ENCODE results near the gene OR1D5. TPM values are rescaled to one million over a fixed set of nuclear protein-coding genes. Genes with fewer than 3 reads are reported as not detected.

Gene OR1D5
- total and polyA plus RNA-seq, 4 donors: not detected

DNA sequence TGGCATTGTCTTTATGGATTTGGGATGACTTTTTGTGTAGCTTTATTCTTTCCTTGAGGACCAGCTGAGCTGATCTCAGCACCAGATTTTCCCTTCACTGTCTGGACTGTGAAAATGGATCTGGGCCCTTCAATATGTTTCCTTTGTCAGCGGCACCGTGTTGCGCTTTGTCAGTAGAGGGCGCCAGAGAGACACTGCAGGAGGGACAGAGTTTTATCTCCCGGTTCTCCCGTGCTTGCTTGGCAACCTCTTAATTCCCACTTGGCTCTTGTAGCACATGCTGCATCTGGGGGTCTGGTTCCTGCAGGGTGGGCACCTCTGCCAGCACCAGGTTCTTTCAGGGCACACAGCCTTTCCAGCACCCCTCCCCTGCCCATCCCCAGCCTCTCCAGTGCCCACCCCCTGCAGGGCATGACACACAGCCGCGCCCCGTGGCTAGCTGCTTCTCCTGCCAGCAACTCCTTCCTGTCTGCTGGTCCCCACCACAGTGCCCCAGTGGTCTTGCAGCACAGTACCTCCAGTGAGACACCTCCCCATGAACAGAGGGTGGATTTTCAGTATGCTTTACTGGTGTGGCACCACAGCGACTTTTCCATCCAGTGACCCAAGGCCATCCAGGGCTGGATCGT, 19.6 kb downstream of the OR1D5 start:
- 67% methylated on average over 11 of the region's 11 CpGs for WGBS (ENCODE audit: insufficient coverage)
- no peak for DNase-seq (ENCODE audit: low read depth in 4 of 6, low spot score in 6 of 6)

DNA sequence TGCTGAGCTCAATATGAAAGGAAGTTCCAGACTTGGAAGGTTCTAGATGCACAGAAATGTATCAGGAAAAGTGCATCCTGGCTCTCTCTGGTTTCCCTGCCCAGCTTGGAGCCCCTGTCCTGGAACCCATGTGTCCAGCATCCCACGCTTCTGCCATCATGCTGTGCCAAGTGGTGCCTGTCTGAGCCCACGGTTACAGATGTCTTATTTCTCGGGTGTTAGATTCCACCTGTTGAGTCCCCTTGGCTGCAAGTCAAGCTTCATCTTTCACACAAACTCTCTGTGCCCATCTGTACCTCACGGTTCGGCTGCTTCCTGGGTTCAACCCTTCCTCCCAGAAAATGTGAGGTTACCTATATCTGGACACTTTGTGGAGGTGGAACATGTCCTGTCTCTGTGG, 22.5 kb downstream of the OR1D5 start:
- Histone ChIP-seq H3K27ac (ENCODE audit: low read depth, low read length) (no peak overlapping the region), H3K4me3 (ENCODE audit: low read depth, low read length) (no peak overlapping the region), H3K4me1 (ENCODE audit: control insufficient read depth, insufficient read depth, low read length) (no peaks in the 10 kb centered on the region), H3K36me3 (ENCODE audit: control insufficient read depth, insufficient read depth, low read length) (no peaks in the 10 kb centered on the region), H3K27me3 (ENCODE audit: control insufficient read depth, insufficient read depth, low read length) (no peaks in the 10 kb centered on the region), H3K9me3 (ENCODE audit: control insufficient read depth, insufficient read depth, low read length) (peaks cover 4% of the 10 kb centered on the region)
- WGBS (ENCODE audit: insufficient coverage): 66% methylated on average over 2 of the region's 5 CpGs
- no peak for DNase-seq (ENCODE audit: low read depth in 4 of 6, low spot score in 6 of 6)

More for the DNA sequence above, 19.6 kb downstream of the OR1D5 start:
- Histone ChIP-seq H3K4me1 (ENCODE audit: control insufficient read depth, insufficient read depth, low read length) (no peaks in the 10 kb centered on the region), H3K4me3 (ENCODE audit: low read depth, low read length) (no peak overlapping the region), H3K27me3 (ENCODE audit: control insufficient read depth, insufficient read depth, low read length) (no peaks in the 10 kb centered on the region), H3K9me3 (ENCODE audit: control insufficient read depth, insufficient read depth, low read length) (peaks cover 4% of the 10 kb centered on the region), H3K36me3 (ENCODE audit: control insufficient read depth, insufficient read depth, low read length) (no peaks in the 10 kb centered on the region), H3K27ac (ENCODE audit: low read depth, low read length) (no peak overlapping the region)

DNA sequence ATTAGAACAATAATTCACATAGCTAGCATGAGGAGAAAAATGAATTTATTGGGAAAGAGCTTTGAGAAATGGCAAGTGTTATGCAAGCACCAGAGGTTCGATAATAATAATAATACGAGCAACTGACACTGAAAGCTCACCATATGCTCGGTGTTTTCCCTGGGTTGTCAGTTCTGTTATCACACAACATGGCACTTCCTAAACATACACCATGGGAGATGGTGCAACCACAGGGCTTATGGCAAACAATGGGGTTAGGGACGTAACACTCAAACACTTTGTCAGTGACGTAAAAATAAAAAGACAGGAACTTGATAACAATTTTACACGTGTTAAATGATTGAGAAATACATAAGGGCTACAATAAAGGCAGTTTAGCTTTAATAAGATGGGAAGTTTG, 23.7 kb downstream of the OR1D5 start:
- WGBS (ENCODE audit: insufficient coverage): 78% methylated on average over 5 of the region's 6 CpGs
- H3K4me1 ChIP-seq (ENCODE audit: control insufficient read depth, insufficient read depth, low read length): no peaks in the 10 kb centered on the region
- DNase-seq (ENCODE audit: low read depth in 4 of 6, low spot score in 6 of 6): peak in 2 of 6 donors; percentile 15 to 26
- peaks cover 4% of the 10 kb centered on the region for H3K9me3 ChIP-seq (ENCODE audit: control insufficient read depth, insufficient read depth, low read length)
- H3K27me3 ChIP-seq (ENCODE audit: control insufficient read depth, insufficient read depth, low read length): no peaks in the 10 kb centered on the region
- peaks cover 6% of the 10 kb centered on the region for H3K36me3 ChIP-seq (ENCODE audit: control insufficient read depth, insufficient read depth, low read length)
- H3K4me3 ChIP-seq (ENCODE audit: low read depth, low read length): no peak overlapping the region
- H3K27ac ChIP-seq (ENCODE audit: low read depth, low read length): no peak overlapping the region

DNA sequence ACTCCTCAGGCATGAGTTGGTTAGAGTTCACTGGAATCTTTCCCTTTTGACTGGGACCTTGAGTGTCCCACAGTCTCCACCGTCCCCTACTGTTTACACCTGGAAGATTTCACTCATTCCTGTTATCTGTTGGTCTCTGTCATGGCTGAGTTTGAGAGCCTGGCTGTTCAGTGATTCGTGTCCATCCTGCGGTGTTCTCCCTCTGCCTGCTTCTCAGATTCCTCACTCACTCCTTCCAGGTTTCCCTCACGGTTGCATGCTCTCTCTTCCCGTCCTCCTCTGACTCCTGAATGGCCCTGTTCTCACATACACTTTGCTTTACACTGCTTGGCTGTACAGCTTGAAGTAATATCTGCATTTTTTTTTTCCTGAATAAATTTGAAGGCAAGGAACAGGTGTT, 24.5 kb downstream of the OR1D5 start:
- Histone ChIP-seq H3K9me3 (ENCODE audit: control insufficient read depth, insufficient read depth, low read length) (peaks cover 4% of the 10 kb centered on the region), H3K4me1 (ENCODE audit: control insufficient read depth, insufficient read depth, low read length) (no peaks in the 10 kb centered on the region), H3K27ac (ENCODE audit: low read depth, low read length) (no peak overlapping the region), H3K27me3 (ENCODE audit: control insufficient read depth, insufficient read depth, low read length) (no peaks in the 10 kb centered on the region), H3K4me3 (ENCODE audit: low read depth, low read length) (no peak overlapping the region), H3K36me3 (ENCODE audit: control insufficient read depth, insufficient read depth, low read length) (peaks cover 11% of the 10 kb centered on the region)
- peak in 1 of 6 donors; percentile 12 for DNase-seq (ENCODE audit: low read depth in 4 of 6, low spot score in 6 of 6)
- WGBS (ENCODE audit: insufficient coverage): 52% methylated on average over 4 of the region's 5 CpGs

DNA sequence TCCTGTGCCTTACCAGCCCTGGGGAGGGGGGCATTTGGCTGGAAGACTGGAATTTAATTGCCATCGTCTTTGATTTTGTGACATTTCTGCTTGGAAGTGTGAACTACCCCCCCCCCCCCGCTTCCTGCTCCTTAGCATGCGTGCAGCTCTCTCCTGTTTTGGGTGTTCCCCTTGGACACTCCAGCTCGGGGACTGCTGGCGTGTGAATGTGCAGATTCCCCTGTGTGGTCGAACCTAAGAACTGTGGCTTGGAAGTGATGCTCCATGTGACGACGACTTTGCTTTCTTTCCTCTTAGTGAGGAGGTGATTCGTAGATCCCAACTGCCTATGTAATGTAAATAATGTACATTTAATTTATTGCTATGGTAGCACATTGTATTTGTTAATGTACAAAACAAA, 26.1 kb downstream of the OR1D5 start:
- H3K4me1 ChIP-seq (ENCODE audit: control insufficient read depth, insufficient read depth, low read length): no peaks in the 10 kb centered on the region
- no peak overlapping the region for H3K27ac ChIP-seq (ENCODE audit: low read depth, low read length)
- H3K9me3 ChIP-seq (ENCODE audit: control insufficient read depth, insufficient read depth, low read length): no peaks in the 10 kb centered on the region
- 80% methylated on average over 2 of the region's 9 CpGs for WGBS (ENCODE audit: insufficient coverage)
- no peaks in the 10 kb centered on the region for H3K27me3 ChIP-seq (ENCODE audit: control insufficient read depth, insufficient read depth, low read length)
- DNase-seq (ENCODE audit: low read depth in 4 of 6, low spot score in 6 of 6): no peak
- H3K36me3 ChIP-seq (ENCODE audit: control insufficient read depth, insufficient read depth, low read length): peaks cover 21% of the 10 kb centered on the region
- no peak overlapping the region for H3K4me3 ChIP-seq (ENCODE audit: low read depth, low read length)

DNA sequence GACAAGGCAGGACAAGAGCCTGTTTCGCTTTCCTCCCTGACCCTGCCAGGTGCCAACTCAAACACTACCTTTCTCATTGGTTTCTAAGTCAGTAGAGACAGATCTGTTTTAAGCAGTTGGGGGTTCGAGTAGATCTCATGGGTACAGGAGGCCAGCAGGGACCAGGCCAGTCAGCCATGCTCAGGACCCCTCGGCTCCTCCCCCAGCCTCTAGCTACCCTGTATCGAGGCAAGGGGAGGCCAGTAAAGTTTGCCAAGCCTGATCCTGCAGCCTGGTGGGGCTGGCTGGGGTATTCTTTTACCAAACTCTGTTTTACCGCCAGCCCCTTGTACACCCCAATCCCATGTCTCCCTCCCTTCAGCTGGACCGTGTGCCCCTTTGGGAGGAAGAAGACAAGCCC, 26.6 kb downstream of the OR1D5 start:
- DNase-seq (ENCODE audit: low read depth in 4 of 6, low spot score in 6 of 6): no peak
- 78% methylated on average over 2 of the region's 6 CpGs for whole genome bisulfite sequencing (ENCODE audit: insufficient coverage)

DNA sequence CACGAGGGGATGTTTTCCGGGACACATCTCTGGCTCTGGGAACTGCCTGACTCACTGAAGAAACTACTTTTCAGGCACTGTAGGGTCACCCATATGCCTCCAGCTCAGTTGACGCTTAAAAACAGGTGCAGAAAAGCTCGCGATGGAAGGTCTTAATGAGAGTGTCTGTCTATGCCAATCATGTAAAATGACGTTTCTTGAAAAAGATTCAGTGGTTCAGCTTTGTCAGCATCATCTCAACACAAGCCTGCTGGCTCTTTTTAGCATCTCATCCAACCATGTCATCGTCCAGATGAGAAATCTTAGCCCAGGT, 27.5 kb downstream of the OR1D5 start:
- no peaks in the 10 kb centered on the region for H3K4me1 ChIP-seq (ENCODE audit: control insufficient read depth, insufficient read depth, low read length)
- no peaks in the 10 kb centered on the region for H3K27me3 ChIP-seq (ENCODE audit: control insufficient read depth, insufficient read depth, low read length)
- H3K36me3 ChIP-seq (ENCODE audit: control insufficient read depth, insufficient read depth, low read length): peaks cover 24% of the 10 kb centered on the region
- no peaks in the 10 kb centered on the region for H3K9me3 ChIP-seq (ENCODE audit: control insufficient read depth, insufficient read depth, low read length)
- WGBS (ENCODE audit: insufficient coverage): 85% methylated on average over 5 of the region's 7 CpGs
- H3K27ac ChIP-seq (ENCODE audit: low read depth, low read length): no peak overlapping the region
- no peak overlapping the region for H3K4me3 ChIP-seq (ENCODE audit: low read depth, low read length)
- no peak for DNase-seq (ENCODE audit: low read depth in 4 of 6, low spot score in 6 of 6)

More for the DNA sequence above, 26.6 kb downstream of the OR1D5 start:
- no peaks in the 10 kb centered on the region for H3K27me3 ChIP-seq (ENCODE audit: control insufficient read depth, insufficient read depth, low read length)
- no peaks in the 10 kb centered on the region for H3K4me1 ChIP-seq (ENCODE audit: control insufficient read depth, insufficient read depth, low read length)
- H3K4me3 ChIP-seq (ENCODE audit: low read depth, low read length): no peak overlapping the region
- H3K9me3 ChIP-seq (ENCODE audit: control insufficient read depth, insufficient read depth, low read length): no peaks in the 10 kb centered on the region
- no peak overlapping the region for H3K27ac ChIP-seq (ENCODE audit: low read depth, low read length)
- H3K36me3 ChIP-seq (ENCODE audit: control insufficient read depth, insufficient read depth, low read length): peaks cover 21% of the 10 kb centered on the region

DNA sequence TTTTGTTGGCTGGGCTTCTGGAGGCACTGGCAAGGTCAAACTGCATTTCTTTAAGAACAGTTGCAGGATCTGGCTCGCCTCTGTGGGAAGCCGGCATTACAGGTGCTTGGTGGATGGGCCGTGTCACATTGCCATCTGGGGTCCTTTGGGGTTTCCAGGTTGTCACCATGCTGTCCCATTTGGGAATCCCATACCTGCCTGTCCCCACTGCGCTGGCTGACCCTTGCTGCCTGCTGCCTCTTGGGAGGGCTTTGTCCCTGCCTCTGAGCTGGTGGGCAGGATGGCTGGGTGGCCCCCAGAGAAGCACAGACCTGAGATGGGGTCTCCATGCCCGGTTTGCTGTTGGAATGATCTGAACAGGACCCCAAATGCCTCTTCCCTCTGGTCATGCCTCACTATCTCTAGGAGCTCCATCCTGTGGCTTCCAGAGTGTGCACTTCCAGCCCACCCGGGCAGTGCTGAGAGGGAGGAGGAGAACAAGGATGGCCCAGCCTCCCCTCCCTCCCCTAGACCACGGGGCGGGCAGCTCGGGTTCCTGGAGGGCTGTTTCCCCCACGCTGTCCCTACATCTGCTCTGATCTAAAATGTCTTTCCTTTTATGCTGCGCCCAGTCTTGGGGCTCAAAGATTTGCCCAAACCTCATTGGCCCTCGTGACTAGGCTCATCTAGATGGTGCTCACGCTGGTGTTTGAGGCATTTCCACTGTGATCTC, 28.0 kb downstream of the OR1D5 start:
- H3K36me3 ChIP-seq (ENCODE audit: control insufficient read depth, insufficient read depth, low read length): peaks cover 28% of the 10 kb centered on the region

DNA sequence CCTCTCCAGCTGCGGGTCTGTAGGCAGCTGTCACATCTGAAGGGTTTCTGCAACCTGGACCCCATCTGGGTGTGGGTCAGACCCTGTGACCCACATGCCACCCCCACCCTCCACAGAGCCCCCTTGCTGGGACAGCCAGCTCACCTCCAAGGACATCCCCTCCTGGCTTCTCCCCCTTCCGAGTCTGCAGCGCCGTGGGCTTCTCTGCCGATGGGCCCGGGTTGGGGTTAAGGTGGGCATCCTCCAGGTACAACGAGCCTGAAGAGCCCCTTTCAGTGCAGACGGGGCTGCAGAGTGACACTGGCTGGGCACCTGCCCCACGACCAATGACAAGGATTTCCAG, 28.9 kb downstream of the OR1D5 start:
- DNase-seq (ENCODE audit: low read depth in 4 of 6, low spot score in 6 of 6): no peak
- H3K27me3 ChIP-seq (ENCODE audit: control insufficient read depth, insufficient read depth, low read length): no peaks in the 10 kb centered on the region
- no peak overlapping the region for H3K4me3 ChIP-seq (ENCODE audit: low read depth, low read length)
- H3K4me1 ChIP-seq (ENCODE audit: control insufficient read depth, insufficient read depth, low read length): no peaks in the 10 kb centered on the region
- 81% methylated on average over 7 of the region's 9 CpGs for WGBS (ENCODE audit: insufficient coverage)
- H3K27ac ChIP-seq (ENCODE audit: low read depth, low read length): no peak overlapping the region
- H3K36me3 ChIP-seq (ENCODE audit: control insufficient read depth, insufficient read depth, low read length): peaks cover 28% of the 10 kb centered on the region
- H3K9me3 ChIP-seq (ENCODE audit: control insufficient read depth, insufficient read depth, low read length): no peaks in the 10 kb centered on the region

More for the DNA sequence above, 28.0 kb downstream of the OR1D5 start:
- Histone ChIP-seq H3K4me3 (ENCODE audit: low read depth, low read length) (no peak overlapping the region), H3K27ac (ENCODE audit: low read depth, low read length) (no peak overlapping the region), H3K27me3 (ENCODE audit: control insufficient read depth, insufficient read depth, low read length) (no peaks in the 10 kb centered on the region), H3K4me1 (ENCODE audit: control insufficient read depth, insufficient read depth, low read length) (no peaks in the 10 kb centered on the region), H3K9me3 (ENCODE audit: control insufficient read depth, insufficient read depth, low read length) (no peaks in the 10 kb centered on the region)
- 77% methylated on average over 11 of the region's 13 CpGs for WGBS (ENCODE audit: insufficient coverage)
- DNase-seq (ENCODE audit: low read depth in 4 of 6, low spot score in 6 of 6): no peak

All from spinal cord (tissue), 10 donors.